NCI-H526 treated with DMSO at 0.1 percent for 48 hours (cell line): ENCODE data around the gene SIK2.

Experiments
- DNase-seq: peaks from one replicate; lab custom pipeline; 2025; lab: John Stamatoyannopoulos, UW

SIK2 gene

DNA sequence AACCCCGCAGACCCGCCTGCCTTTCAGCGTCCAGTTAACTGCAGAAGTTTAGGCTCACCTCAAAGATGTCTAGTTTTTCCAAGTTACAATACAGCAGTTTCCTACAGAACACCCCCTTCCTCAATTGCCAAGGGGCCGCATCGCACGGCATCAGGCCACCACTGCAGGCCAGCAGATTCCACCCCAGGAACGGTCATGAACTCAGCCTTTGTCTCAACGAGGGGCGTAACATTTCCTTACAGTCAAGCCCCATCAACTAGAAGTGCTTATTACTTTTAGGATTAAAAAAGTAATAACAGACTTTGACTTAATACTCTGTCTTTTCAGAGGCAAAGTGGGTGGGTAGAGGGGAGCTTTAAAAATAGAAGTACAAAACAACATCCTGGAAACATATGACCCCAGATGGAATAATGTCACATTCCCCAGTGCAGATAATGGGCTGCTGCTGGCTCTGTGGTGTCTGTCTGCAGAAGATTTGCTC, 127.6 kb downstream of the SIK2 start:
- no peak for DNase-seq

- DNase-seq: peak; percentile 67
These were observed 128.8 kb downstream of the SIK2 start for GRCh38 chr11:111730871-111731591.

DNA sequence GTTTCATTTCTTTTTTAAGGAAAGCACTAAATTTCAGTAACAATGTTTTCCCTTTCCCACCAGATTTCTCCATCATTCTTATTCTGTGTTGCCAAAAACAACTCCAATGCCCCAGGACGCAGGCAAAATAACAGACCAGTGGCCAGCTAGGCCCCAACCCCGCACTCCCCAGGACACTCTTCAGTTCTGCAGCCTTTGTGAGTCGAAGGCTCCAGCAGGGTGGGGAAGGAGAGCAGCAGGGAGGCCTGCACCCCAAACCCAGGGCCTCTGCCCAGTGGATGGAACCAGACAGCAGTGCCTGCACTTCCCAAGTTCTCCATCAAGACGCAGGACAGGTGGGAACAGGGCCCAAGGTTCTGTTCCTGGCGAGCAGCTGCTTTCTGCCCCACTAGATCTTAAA, 129.6 kb downstream of the SIK2 start:
- DNase-seq: no peak

DNA sequence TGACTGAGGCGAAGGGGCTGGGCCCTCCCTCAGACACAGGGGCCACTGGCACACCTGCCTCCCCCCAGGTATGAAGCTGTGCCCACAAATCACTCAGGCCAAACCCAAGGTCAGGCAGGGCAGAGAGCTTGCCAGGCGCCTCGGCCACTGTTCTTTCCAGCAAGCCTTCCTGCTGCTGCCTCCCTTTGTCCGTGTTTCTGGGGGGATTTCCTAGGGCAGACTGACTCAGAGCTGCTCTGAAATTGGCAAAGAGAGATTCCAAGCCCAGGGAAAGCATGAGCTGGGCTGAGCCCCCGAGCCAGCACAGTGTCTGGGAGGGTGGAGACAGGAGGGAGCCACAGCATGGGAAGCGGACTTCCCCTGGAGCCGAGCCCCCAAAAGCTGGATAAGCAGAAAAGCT, 130.8 kb downstream of the SIK2 start:
- DNase-seq: no peak

GRCh38 chr11:111733611-111734088, 131.4 kb downstream of the SIK2 start:
- DNase-seq: no peak

DNA sequence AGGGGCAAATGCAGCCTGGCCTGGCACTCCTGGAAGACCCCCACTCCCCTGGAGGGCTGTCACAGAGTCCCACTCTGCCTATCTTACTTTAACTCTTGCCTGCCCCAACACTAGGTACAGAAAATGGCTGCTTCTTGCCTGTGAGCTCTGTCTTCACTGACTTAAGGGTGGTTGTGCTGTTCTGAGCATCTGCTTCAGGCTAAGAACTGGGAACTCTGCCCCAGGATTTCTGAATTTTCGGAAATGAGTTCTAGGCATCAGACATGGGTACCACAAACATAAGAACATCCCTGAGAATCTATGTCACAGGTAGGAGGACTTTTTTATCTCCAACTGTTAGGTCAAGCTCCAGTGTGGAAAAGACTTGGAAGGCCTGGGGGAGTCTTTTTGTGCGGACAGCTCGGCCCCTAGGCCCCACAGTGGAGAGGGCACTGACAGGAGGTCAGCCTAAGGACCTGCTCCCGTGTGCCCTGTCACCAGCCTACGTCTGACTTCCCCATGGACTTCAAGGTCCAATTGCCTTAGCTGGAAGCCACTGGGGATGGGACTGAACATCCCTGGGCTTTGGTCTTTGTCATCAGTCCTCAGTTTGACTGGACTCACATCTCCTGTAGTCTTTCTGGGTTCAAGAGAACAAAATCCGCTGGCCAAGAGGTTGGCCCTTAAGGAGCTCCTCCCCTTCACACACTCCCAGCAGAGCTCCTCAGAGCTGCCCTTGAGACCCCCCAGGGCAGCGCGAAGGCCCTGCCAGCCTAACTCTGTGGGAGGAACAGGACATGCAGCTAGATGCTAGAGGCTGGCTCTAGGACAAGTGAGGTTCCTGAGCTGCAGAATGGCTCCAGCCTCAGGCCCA, 132.1 kb downstream of the SIK2 start:
- DNase-seq: no peak

DNA sequence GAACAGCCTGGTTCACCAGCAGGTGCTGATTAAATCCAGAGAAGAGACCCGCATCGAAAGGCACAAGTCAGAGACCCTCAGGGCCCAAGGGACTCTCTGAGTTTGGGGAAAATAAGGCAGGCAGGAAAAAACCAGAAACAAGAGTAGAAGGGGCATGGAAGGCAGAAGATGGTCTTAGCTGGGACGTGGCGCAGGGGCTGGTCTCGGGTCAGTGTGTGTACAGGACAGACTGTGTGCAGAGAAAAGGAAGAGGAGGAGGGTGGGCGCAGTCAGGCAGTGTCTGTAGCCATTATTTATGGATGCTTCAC, 132.7 kb downstream of the SIK2 start:
- DNase-seq: no peak

GRCh38 chr11:111735262-111736116, 133.2 kb downstream of the SIK2 start:
- peak; percentile 91 for DNase-seq

GRCh38 chr11:111736181-111736590, 133.9 kb downstream of the SIK2 start:
- DNase-seq: no peak

DNA sequence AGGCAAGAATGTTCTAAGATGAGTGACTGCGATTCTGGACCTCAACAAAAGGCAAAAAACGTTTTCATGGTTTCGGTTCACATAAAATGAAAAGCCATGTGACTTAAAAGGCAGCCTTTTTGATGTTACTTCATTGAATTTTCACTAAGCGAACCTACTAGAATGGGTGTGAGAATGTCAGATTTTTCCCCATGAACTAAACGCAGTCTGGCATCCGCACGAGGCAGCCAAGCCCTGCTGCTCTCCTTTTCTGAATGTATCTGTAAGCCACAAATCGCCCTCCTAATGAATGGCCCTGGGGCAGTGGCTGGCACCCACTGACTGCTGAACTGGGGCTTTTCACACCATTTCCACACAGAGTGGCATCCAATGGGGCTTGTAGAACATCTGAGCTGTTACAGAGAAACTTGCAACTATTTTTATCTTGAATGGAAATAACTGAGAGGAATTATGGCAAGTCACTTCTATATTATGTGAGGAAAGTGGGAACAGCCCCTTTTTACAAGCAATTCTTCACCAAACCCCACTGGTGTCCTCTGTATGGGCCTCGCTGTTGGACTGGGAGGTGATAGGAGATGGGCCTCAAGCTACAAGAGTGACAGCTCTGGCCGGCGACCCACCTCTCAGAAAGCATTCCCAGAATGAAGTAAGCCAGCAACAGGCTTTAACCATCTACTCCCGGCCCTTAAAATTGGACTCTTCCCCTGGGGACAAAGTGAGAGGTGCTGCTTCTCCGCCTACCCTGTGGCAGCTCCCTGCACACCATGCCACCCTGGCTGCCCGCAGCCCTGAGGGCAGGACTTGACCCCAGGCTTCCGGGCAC, 134.6 kb downstream of the SIK2 start:
- DNase-seq: no peak

GRCh38 chr11:111737444-111738210, 135.4 kb downstream of the SIK2 start:
- no peak for DNase-seq

DNA sequence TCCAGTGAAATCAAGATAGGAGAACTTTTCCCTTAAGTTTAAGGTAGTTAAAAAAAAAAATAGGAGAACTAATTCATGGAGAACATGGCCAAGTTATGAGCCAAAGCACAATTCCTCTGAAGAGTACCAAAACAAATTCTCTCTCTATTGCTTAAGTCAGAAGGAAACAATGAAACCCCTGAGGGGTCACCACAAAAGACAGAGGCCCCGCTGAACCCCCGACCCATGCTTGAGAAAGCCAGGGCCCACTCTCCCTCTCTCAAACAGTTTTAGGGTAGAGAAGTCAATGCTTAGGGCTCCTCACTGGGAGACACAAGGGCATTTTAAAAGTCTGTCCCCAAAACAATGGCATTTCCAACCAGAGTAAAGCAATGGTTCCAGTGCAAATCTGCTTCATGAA, 137.1 kb downstream of the SIK2 start:
- no peak for DNase-seq

DNA sequence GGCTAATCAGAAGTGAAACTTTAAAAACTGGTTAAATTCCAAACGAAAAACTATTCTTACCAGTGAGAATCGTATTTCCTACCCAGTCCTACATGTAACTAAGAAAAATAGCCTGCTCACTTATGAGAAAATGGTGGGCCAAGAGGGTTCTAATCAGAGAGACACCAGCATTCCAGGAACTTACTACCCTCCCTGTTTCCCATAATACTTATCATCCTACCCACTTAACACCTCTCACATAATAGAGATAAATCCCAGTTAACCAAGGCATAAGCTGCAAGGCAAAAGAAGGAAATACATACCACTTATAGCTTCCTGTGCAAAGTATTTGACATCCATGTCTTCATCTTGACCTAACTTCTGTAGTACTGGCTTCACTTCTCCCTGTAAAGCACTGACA, 139.5 kb downstream of the SIK2 start:
- no peak for DNase-seq

- DNase-seq: no peak
These were observed 141.5 kb downstream of the SIK2 start for GRCh38 chr11:111743700-111744099.

DNA sequence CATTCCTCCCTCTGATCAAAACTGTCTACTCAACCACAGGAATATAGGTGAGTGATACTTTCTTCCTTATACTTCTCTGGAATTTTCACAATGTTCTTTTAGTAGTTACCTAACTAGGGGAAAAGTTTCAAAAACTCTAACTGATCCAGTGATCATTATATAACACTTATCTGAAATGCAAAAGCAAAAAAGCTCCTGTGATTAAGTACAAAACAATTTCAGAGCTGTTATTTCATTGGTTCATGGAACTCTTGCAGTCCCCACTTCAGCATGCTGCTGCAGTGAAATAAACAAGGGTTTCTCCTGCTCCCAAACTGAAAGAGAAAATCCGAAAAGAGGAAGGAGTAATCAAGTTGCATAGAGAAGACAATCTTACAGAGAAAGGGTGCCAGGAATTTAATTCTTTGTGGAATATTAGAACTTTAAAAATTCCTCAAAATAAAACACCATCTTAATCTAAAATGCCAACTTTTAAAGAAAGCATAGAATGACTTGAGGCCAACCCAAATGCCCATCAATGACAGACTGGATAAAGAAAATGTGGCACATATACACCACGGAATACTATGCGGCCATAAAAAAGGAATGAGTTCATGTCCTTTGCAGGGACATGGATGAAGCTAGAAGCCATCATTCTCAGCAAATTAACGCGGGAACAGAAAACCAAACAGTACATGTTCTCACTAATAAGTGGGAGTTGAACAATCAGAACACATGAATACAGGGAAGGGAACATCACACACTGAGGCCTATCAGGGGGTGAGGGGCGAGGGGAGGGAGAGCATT, 143.7 kb downstream of the SIK2 start:
- DNase-seq: no peak

- no peak for DNase-seq
These were observed 146.0 kb downstream of the SIK2 start for GRCh38 chr11:111748035-111748804.

GRCh38 chr11:111749646-111750045, 147.4 kb downstream of the SIK2 start:
- no peak for DNase-seq

GRCh38 chr11:111756097-111756496, 153.8 kb downstream of the SIK2 start:
- DNase-seq: no peak

DNA sequence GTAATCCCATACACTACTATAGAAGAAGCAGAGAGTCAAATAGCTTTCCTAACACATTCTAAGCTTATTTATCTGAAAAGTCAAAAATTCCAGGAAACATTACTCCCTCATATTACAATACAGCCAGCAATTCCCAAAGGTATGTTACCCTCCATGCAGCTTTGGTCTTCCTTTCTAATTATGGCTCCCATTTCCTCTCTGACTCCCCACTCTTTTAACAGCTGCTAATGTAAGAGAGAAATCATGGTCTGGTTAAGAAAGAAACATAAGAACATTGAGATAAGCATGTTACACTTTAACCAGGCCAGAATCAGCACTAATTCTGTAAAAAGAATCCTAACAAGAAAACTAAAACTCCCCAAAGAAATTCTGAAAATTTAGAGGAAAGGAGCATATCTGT, 157.1 kb downstream of the SIK2 start:
- no peak for DNase-seq
